HG03108 (cell line): ENCODE data around the gene PRPSAP1.

ENCODE experiments used
- ATAC-seq: cut with Tn5 transposase; IDR thresholded peaks from one replicate; pipeline ENCODE4 v1.9.1; 2021; ENCODE audit warnings: moderate library complexity; ENCODE audit not compliant: unreplicated experiment

Gene PRPSAP1

GRCh38 chr17:76353599-76354316, at the start of gene PRPSAP1:
Gene PRPSAP1 (minus strand): TSS chr17:76353916. CDS start chr17:76353703, 213 bp downstream.
- ATAC-seq, result peak; percentile 94

DNA sequence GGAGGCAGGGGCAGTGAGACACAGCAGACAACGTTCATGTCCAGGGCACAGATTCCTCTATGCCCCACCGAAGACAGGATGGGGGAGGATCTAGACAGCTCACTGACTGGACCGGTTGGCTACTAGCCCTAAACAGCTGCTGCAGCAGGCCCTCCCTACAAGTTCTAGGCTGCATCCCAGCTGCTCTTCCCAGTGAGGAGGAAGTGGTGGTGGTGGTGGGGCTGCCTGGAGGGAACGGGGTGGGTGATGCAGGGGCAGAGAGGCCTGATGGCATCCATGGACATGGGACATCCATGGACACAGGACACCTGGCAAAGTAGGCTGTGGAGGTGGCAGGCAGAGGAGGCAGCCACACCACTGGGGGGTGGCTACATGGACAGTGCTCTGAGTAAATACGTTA, 49.0 kb upstream of the PRPSAP1 start:
- no peak for ATAC-seq

DNA sequence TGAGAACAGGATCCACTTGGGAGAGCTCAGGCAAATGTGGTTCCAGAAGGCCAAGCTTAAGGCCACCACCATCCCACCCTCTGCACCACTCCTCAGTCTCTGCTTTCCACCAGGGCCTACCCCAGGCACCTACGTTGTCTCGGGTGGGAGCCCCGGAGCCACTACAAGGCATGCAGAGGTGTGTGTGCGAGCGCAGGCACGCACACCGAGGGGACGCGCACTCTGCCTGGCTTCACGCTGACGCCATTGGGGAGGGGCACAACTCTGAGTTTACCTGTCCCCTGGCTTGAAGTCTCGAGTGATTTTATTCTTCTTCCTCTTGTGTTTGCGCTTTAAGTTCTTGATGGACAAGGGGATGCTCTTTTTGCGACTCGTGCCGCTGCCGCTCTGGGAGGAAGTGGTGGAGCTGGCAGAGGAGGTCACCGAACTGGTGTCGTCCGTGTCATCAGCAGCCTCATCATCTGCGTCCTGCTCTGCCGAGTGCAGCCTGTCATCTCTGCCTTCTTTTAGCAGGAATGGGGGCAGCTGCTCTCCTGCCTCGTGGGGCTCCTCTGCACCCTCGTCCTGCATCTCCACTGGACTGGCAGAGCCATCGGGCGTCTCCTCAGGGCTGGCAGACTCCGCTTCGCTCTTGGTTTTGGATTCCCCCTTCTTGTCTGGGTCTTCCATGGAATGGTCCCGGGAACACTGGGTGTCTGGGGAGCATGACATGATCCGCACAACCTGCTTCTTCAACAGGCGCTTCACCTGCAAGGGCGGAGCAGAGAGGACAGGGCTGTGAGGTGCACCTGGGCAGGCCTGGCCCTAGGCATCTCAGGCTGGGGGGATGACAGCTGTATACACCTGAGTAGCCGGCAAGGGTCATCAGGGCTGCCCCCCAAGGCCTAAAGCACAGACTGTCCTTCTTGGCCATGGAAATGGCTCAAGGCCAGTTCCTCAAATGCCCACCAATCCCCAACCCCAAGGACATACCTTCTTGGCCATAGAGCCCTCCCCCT, 45.8 kb upstream of the PRPSAP1 start:
- no peak for ATAC-seq

DNA sequence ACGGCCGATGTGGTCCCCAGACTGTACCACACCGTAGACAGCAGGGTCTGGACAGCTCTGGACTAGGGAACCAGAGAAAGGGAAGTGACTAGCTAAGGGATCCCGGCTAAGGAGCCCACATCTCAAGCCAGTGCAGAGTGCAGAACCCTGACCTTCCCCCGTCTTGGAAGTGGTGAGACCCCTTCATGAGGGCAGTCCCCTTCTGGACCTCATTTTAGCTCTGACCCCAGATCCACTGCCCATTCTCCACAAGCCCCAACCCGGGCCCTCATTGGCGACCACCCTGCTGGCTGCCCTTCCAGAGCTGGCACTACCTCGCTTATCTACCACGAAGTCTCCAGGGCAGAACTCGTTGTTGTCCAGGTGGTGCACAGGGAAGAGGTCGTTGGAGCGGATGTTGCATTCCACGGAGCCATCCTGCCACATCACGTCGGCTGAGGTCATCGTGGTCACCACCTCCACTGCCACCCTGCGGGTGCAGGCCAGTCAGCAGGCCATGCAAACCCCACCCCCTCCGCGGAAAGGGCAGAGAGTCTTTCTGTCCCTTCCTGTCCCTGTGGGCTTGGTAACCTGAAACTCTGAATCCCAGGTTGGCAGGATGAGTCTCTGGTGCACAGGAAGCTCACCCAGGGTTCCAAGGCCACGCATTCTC, 44.9 kb upstream of the PRPSAP1 start:
- no peak for ATAC-seq

DNA sequence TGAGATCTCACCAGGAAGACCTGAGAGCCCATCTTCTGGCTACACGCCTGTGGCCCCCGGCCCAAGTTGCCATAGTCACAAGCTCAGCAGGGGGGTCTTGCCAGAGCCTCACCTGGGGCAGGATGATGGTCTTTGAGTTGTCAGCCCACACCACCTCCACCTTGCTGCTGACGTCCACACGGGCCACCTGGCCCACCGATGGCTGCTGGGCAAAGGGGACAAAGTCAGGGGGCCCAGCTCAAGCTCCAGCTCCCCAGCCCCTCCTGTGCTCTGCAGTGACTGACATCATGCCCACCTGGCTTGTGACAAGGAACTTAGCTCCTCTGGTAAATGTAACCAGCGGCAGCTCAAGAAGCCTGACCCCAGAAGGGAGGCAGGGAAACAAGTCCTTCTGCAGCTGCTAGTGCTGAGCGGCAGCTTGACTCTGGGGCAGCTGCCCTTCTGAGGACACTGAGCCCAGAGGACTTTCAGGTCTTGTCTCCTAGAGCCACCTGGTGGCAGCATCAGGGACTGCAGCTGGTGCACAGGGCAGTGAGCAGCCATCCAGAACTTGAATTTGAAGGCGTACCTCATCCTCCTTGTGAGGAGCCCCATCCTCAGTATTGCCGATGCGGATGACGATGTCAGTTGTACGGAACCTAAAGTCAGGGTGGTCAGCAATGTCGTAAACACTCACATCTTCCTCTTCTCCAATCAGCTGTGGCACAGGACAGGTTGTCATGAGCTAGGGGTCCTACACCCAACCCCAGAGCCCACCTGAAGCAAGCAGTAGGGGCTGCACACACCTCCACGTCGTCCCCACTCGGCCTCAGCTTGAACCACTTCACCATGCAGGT, 44.2 kb upstream of the PRPSAP1 start:
- ATAC-seq, result no peak

DNA sequence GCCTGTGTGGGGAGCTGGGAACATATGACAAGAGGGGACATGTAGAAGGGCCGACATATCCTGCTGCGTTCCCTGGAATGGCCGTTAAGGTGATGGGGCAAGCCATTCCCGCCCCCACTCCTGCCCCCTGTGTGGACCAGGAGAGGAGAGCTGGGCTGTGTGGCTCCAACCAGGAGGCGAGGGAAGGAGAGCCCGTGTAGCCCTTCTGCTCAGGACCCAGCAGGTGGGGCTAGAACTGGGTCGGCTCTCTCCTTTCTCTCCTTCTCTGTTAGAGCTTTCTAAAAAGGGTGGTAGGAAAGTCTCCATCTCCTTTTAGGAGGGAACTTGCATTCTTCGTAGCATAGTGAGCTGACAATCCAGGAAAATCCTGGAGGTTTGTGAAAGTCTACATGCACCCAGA, 43.5 kb upstream of the PRPSAP1 start:
- ATAC-seq, result no peak

GRCh38 chr17:76395980-76396379, 42.3 kb upstream of the PRPSAP1 start:
- ATAC-seq, result no peak

- no peak for ATAC-seq
Observed at GRCh38 chr17:76394166-76394565, 40.5 kb upstream of the PRPSAP1 start.

- ATAC-seq, result no peak
Observed at GRCh38 chr17:76391200-76391715, 37.5 kb upstream of the PRPSAP1 start.

GRCh38 chr17:76390003-76390421, 36.3 kb upstream of the PRPSAP1 start:
- no peak for ATAC-seq

DNA sequence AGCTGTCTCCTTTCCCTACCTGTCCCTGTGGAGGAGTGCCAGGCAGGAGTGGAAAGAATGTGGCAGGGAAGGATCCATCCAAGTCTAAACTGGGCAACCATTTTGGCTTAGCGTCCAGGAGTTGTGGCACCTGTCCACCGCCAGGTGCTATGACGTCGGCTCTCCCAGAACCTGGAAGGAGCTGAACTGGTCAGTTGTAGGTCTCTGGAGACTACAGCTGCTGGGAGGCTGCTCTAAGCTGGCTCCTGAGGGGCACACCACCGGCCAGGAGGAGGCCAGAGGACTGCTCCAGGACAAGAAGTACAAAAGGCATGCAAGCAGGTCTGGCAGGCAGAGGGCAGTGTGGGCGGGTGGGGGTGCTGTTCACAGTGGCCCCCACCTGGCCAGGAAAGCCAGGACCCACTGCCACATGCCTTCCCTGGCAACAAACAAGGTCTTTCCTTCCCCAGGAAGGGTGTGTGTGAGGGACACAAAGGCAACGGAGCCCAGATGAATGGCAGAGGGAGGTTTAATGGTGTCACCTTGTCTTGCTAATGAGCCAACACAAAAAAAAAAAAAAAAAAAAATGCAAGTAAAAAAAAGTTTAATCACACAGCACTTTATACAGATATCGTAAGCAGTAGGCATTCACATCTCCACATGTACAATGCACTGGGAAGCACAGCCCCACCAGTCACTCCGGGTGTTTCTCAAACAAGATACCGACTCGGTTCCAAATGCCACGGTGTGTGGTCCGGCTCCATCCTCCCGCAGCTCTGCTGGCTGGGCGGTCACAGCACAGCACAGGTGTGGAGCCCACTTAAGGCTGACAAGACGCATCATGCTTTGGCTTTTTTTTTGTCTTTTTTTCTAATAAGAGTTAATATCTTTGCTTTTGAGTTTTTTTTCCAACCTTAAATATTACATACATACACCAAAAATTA, 35.5 kb upstream of the PRPSAP1 start:
- ATAC-seq, result no peak

DNA sequence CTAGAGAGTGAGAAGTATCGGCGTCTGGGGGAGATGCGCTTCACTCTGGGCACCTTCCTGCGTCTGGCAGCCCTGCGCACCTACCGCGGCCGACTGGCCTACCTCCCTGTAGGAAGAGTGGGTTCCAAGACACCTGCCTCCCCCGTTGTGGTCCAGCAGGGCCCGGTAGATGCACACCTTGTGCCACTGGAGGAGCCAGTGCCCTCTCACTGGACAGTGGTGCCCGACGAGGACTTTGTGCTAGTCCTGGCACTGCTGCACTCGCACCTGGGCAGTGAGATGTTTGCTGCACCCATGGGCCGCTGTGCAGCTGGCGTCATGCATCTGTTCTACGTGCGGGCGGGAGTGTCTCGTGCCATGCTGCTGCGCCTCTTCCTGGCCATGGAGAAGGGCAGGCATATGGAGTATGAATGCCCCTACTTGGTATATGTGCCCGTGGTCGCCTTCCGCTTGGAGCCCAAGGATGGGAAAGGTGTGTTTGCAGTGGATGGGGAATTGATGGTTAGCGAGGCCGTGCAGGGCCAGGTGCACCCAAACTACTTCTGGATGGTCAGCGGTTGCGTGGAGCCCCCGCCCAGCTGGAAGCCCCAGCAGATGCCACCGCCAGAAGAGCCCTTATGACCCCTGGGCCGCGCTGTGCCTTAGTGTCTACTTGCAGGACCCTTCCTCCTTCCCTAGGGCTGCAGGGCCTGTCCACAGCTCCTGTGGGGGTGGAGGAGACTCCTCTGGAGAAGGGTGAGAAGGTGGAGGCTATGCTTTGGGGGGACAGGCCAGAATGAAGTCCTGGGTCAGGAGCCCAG, 33.5 kb upstream of the PRPSAP1 start:
- ATAC-seq, result no peak

GRCh38 chr17:76385892-76386786, 32.4 kb upstream of the PRPSAP1 start:
- ATAC-seq, result no peak

DNA sequence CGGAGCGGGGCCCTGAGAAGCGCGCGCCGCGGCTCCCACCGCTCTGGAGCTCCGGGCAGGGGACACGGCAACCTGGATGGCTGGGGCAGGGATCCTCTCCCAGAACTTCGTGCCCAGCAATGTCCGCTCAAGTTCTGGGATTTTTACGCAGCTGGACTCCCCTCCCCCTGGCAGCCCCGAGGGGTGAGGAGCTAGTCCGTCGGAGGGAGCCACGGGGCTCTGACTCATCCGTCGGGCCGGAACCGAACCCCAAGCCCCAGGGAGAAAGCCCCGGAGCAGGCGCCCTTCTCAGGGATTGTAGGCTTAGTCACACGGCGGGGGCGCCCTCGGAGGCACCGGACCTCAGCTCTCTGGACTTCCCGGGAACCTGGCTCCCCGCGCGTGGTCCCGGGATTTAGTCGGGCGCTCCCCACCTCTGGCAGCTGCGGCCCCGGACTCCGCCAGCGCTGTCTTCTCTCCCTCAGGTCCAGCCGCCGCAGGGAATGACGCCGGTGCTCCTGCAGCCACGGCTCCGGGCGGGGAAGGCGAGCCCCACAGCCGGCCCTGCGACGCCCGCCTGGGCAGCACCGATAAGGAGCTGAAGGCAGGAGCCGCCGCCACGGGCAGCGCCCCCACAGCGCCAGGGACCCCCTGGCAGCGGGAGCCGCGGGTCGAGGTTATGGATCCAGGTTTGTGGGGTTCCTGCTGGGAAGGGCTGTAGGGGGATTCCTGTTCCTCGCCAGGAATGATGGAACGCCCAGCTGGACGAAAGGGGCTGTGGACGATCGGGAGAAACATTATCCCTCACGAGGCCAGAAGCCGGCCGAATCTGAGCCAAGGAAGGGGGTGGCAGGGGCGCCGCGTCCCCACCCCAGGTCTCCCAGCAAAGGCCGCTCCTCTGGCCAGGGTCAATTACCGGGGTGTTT, 31.5 kb upstream of the PRPSAP1 start:
- ATAC-seq, result no peak

DNA sequence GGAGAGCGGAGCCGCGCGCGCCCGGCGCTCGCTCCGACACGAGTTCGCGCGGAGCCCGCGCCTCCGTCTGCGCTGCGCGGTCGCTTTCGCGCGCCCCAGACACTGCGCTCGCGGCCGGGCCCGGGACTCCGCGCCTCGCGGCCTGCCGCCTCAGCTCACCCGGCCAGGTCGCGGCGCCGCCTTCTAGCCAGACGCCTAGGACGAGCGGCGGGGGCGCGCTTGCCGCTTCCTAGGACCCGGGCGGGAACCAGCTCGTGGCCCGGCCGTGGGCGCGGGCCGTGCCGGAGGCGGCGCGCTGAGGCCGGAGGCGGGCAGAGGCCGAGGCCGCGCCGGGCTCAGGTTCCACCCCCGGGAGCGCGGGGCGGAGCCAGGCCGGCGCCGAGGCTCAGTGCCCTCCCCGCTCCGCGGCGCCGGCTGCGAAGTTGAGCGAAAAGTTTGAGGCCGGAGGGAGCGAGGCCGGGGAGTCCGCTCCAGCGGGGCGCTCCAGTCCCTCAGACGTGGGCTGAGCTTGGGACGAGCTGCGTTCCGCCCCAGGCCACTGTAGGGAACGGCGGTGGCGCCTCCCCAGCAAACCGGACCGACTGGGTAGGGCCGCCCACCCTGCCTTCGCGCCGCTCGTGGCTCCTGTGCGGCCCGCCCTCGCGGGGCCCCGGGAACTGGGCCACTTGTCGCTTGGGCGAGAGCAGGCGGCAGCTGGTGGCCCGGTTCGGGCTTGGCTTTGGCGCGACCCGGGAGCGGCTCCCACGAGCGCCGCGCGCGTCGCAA, 30.7 kb upstream of the PRPSAP1 start, which contains the start of gene SPHK1:
SPHK1 (plus strand) TSS at position 388 of the 765 bp plus-strand sequence. CDS start 1,036 bp downstream, outside the sequence.
- ATAC-seq, result peak; percentile 51
